ENCODE data around the gene ERF. TPM values are rescaled to one million over a fixed set of nuclear protein-coding genes. Genes with fewer than 3 reads are reported as not detected.

The ERF gene
- total and polyA plus RNA-seq, 2 experiments from 2014 or later, result 24.7 to 29.6 TPM

GRCh38 chr19:42272989-42273406 is 18.1 kb upstream of the ERF start:
- Histone ChIP-seq H3K4me1 (ENCODE audit: insufficient read depth) (peaks cover 28% of the 10 kb centered on the region), H2AFZ (no peak overlapping the region), H3K27ac (no peak overlapping the region), H3K79me2 (ENCODE audit: insufficient read depth) (peaks cover 80% of the 10 kb centered on the region), H3K4me3 (no peak overlapping the region), H3K9ac (no peak overlapping the region), H4K20me1 (ENCODE audit: insufficient read depth) (no peaks in the 10 kb centered on the region), H3K27me3 (replicated peaks; ENCODE audit: insufficient read depth) (no peaks in the 10 kb centered on the region), H3K4me2 (ENCODE audit: unreplicated experiment) (no peak overlapping the region), H3F3A (ENCODE audit: insufficient read depth) (peaks cover 21% of the 10 kb centered on the region), H3K36me3 (ENCODE audit: low read depth) (no peaks in the 10 kb centered on the region), H3K9me3 (ENCODE audit: low read depth) (no peaks in the 10 kb centered on the region), H3K9me2 (ENCODE audit: insufficient read depth) (no peaks in the 10 kb centered on the region)
- no peak for TF ChIP-seq EZH2phosphoT487 (IDR thresholded peaks at IDR 0.05; ENCODE audit: insufficient read depth, low read depth)
- no peak for TF ChIP-seq EZH2 (IDR thresholded peaks at IDR 0.05; ENCODE audit: insufficient read depth, poor library complexity, severe bottlenecking)
- 96% methylated on average over 22 to 23 of the region's 23 CpGs for WGBS, 2 experiments (ENCODE audit: low coverage in 1 of 2, low lambda C conversion rate in 2 of 2, missing lambda C conversion rate in 2 of 2)
- DNase-seq, result no peak
- in situ Hi-C loops (cut with MboI), result no loop called here

GRCh38 chr19:42272535-42272897 is 17.6 kb upstream of the ERF start:
- H3K79me2 ChIP-seq (ENCODE audit: insufficient read depth), result peaks cover 75% of the 10 kb centered on the region
- H3K4me1 ChIP-seq (ENCODE audit: insufficient read depth), result peaks cover 23% of the 10 kb centered on the region
- TF ChIP-seq EZH2phosphoT487 (IDR thresholded peaks at IDR 0.05; ENCODE audit: insufficient read depth, low read depth) (no peak), EZH2 (IDR thresholded peaks at IDR 0.05; ENCODE audit: insufficient read depth, poor library complexity, severe bottlenecking) (no peak)
- no peaks in the 10 kb centered on the region for H3K36me3 ChIP-seq (ENCODE audit: low read depth)
- H3K27ac ChIP-seq, result no peak overlapping the region
- DNase-seq, result no peak
- no peaks in the 10 kb centered on the region for H3K9me2 ChIP-seq (ENCODE audit: insufficient read depth)
- in situ Hi-C loops (cut with MboI), result no loop called here
- no peak overlapping the region for H2AFZ ChIP-seq
- no peak overlapping the region for H3K9ac ChIP-seq
- no peaks in the 10 kb centered on the region for H4K20me1 ChIP-seq (ENCODE audit: insufficient read depth)
- no peaks in the 10 kb centered on the region for H3K9me3 ChIP-seq (ENCODE audit: low read depth)
- no peak overlapping the region for H3K4me3 ChIP-seq
- no peaks in the 10 kb centered on the region for H3K27me3 ChIP-seq (replicated peaks; ENCODE audit: insufficient read depth)
- H3F3A ChIP-seq (ENCODE audit: insufficient read depth), result peaks cover 20% of the 10 kb centered on the region
- no peak overlapping the region for H3K4me2 ChIP-seq (ENCODE audit: unreplicated experiment)
- WGBS, 2 experiments (ENCODE audit: low coverage in 1 of 2, low lambda C conversion rate in 2 of 2, missing lambda C conversion rate in 2 of 2), result 75 to 84% methylated on average over 6 to 9 of the region's 9 CpGs

- H3K4me2 ChIP-seq (ENCODE audit: unreplicated experiment), result no peak overlapping the region
- H3K9me2 ChIP-seq (ENCODE audit: insufficient read depth), result no peaks in the 10 kb centered on the region
- no peak overlapping the region for H3K9ac ChIP-seq
- no peak overlapping the region; the same call in 1 of the 2 replicates for H3K27ac ChIP-seq
- WGBS, 2 experiments (ENCODE audit: low coverage in 1 of 2, low lambda C conversion rate in 2 of 2, missing lambda C conversion rate in 2 of 2), result 89 to 90% methylated on average over 23 to 35 of the region's 35 CpGs
- H3F3A ChIP-seq (ENCODE audit: insufficient read depth), result peaks cover 18% of the 10 kb centered on the region
- H2AFZ ChIP-seq, result no peak overlapping the region
- no peaks in the 10 kb centered on the region for H3K36me3 ChIP-seq (ENCODE audit: low read depth)
- H3K9me3 ChIP-seq (ENCODE audit: low read depth), result no peaks in the 10 kb centered on the region
- no peaks in the 10 kb centered on the region for H4K20me1 ChIP-seq (ENCODE audit: insufficient read depth)
- no peak for DNase-seq
- H3K4me3 ChIP-seq, result no peak overlapping the region
- H3K79me2 ChIP-seq (ENCODE audit: insufficient read depth), result peaks cover 70% of the 10 kb centered on the region
- in situ Hi-C loops (cut with MboI), result no loop called here
- H3K27me3 ChIP-seq (replicated peaks; ENCODE audit: insufficient read depth), result no peaks in the 10 kb centered on the region
- H3K4me1 ChIP-seq (ENCODE audit: insufficient read depth), result peaks cover 18% of the 10 kb centered on the region
- TF ChIP-seq EZH2 (IDR thresholded peaks at IDR 0.05; ENCODE audit: insufficient read depth, poor library complexity, severe bottlenecking), result no peak
- no peak for TF ChIP-seq EZH2phosphoT487 (IDR thresholded peaks at IDR 0.05; ENCODE audit: insufficient read depth, low read depth)
These were observed 17.1 kb upstream of the ERF start for GRCh38 chr19:42271861-42272534.

- Histone ChIP-seq H3K9me2 (ENCODE audit: insufficient read depth) (no peaks in the 10 kb centered on the region), H3K4me2 (ENCODE audit: unreplicated experiment) (peak overlapping the region; percentile 95), H3K4me3 (peak overlapping the region; percentile 83), H3K36me3 (ENCODE audit: low read depth) (no peaks in the 10 kb centered on the region), H4K20me1 (ENCODE audit: insufficient read depth) (no peaks in the 10 kb centered on the region), H3K27ac (peak overlapping the region; percentile 99), H3K4me1 (ENCODE audit: insufficient read depth) (peaks cover 9% of the 10 kb centered on the region), H3K9ac (peak overlapping the region; percentile 96), H3F3A (ENCODE audit: insufficient read depth) (peaks cover 17% of the 10 kb centered on the region), H2AFZ (no peak overlapping the region), H3K9me3 (ENCODE audit: low read depth) (no peaks in the 10 kb centered on the region), H3K27me3 (replicated peaks; ENCODE audit: insufficient read depth) (no peaks in the 10 kb centered on the region), H3K79me2 (ENCODE audit: insufficient read depth) (peaks cover 60% of the 10 kb centered on the region)
- no peak for DNase-seq
- TF ChIP-seq EZH2phosphoT487 (IDR thresholded peaks at IDR 0.05; ENCODE audit: insufficient read depth, low read depth) (no peak), EZH2 (IDR thresholded peaks at IDR 0.05; ENCODE audit: insufficient read depth, poor library complexity, severe bottlenecking) (no peak)
- 33 to 40% methylated on average over 3 of the region's 3 CpGs for WGBS, 2 experiments (ENCODE audit: low coverage in 1 of 2, low lambda C conversion rate in 2 of 2, missing lambda C conversion rate in 2 of 2)
- in situ Hi-C loops (cut with MboI), result no loop called here
These were observed 16.1 kb upstream of the ERF start for GRCh38 chr19:42271045-42271419.

Measured in GM23248 (cell line).